ENCODE results near the gene NFE2L1.
"Not testable (repeated sequence)": the region's sequence is repeated elsewhere in the genome, so short reads cannot be mapped to it uniquely, and the experiment has no call there.

NFE2L1 gene

GRCh38 chr17:48030531-48030930, 17.6 kb upstream of the NFE2L1 start:
- H3K4me3 Mint-ChIP-seq, result no peak overlapping the region
- H3K27me3 Mint-ChIP-seq, result peaks cover 16% of the 10 kb centered on the region
- no peak overlapping the region for H3K27ac Mint-ChIP-seq
- H3K9me3 Mint-ChIP-seq (ENCODE audit: low read depth), result no peaks in the 10 kb centered on the region
- H3K36me3 Mint-ChIP-seq, result no peaks in the 10 kb centered on the region
- H3K4me1 Mint-ChIP-seq (ENCODE audit: low read depth), result peaks cover 13% of the 10 kb centered on the region

DNA sequence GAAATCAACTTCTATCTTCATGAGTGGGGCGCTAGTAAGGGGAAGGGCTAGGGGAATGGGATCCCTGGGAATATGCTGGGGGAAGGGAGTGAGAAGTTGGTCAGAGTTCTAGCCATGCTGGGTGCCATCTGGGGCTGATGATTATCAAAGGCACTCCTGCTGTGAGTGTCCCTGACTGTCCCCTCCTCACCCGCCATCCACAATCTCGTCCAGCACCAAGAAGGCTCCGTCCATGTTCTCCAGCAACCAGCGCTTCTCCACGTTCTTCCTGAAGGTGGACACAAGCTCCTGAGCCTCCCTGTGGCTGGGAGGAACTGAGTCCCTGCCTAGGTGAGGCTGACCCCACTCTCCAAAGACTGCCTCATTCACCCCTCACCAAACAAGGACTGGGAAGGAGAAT, 16.2 kb upstream of the NFE2L1 start:
- Mint-ChIP-seq H3K4me1 (ENCODE audit: low read depth) (peaks cover 4% of the 10 kb centered on the region), H3K4me3 (no peak overlapping the region), H3K9me3 (ENCODE audit: low read depth) (no peaks in the 10 kb centered on the region), H3K27ac (no peak overlapping the region), H3K27me3 (peaks cover 18% of the 10 kb centered on the region), H3K36me3 (no peaks in the 10 kb centered on the region)

DNA sequence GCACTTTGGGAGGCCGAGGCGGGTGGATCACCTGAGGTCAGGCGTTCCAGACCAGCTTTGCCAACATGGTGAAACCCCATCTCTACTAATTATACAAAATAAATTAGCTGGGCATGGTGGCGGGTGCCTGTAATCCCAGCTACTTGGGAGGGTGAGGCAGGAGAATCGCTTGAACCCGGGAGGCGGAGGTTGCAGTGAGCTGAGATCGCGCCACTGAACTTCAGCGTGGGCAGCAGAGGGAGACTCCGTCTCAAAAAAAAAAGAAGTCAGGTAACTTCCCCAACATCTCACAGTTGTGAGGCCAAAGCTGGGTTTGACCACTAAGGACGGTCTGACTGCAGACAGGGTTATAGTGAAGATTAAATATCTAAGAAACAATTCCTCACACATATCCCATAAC, 13.4 kb upstream of the NFE2L1 start:
- H3K36me3 Mint-ChIP-seq; H3K4me3 Mint-ChIP-seq; H3K9me3 Mint-ChIP-seq (ENCODE audit: low read depth); H3K27ac Mint-ChIP-seq: not testable (repeated sequence)
- peaks cover 12% of the 10 kb centered on the region for H3K4me1 Mint-ChIP-seq (ENCODE audit: low read depth)
- peaks cover 21% of the 10 kb centered on the region for H3K27me3 Mint-ChIP-seq

- Mint-ChIP-seq H3K27me3 (peaks cover 17% of the 10 kb centered on the region), H3K9me3 (ENCODE audit: low read depth) (no peaks in the 10 kb centered on the region), H3K4me3 (peak overlapping the region; percentile 82), H3K36me3 (no peaks in the 10 kb centered on the region), H3K27ac (no peak overlapping the region), H3K4me1 (ENCODE audit: low read depth) (peaks cover 12% of the 10 kb centered on the region)
Observed at GRCh38 chr17:48036693-48037035, 11.5 kb upstream of the NFE2L1 start.

GRCh38 chr17:48037036-48037837, 10.9 kb upstream of the NFE2L1 start, which contains the start of gene COPZ2:
Gene COPZ2, minus strand, starts transcription at chr17:48037797. Its CDS starts 20 bp downstream, at chr17:48037777.
- no peaks in the 10 kb centered on the region for H3K9me3 Mint-ChIP-seq (ENCODE audit: low read depth)
- H3K27ac Mint-ChIP-seq, result peak within 1 kb of the TSS; percentile 71
- H3K36me3 Mint-ChIP-seq, result no peaks in the 10 kb centered on the region
- peaks cover 12% of the 10 kb centered on the region for H3K4me1 Mint-ChIP-seq (ENCODE audit: low read depth)
- peak within 1 kb of the TSS; percentile 91 for H3K4me3 Mint-ChIP-seq
- H3K27me3 Mint-ChIP-seq, result peaks cover 17% of the 10 kb centered on the region

- peaks cover 12% of the 10 kb centered on the region for H3K4me1 Mint-ChIP-seq (ENCODE audit: low read depth)
- no peaks in the 10 kb centered on the region for H3K36me3 Mint-ChIP-seq
- peak overlapping the region; percentile 91 for H3K4me3 Mint-ChIP-seq
- H3K9me3 Mint-ChIP-seq (ENCODE audit: low read depth), result no peaks in the 10 kb centered on the region
- peak overlapping the region; percentile 71 for H3K27ac Mint-ChIP-seq
- peaks cover 13% of the 10 kb centered on the region for H3K27me3 Mint-ChIP-seq
Observed at GRCh38 chr17:48037838-48038323, 10.3 kb upstream of the NFE2L1 start.

DNA sequence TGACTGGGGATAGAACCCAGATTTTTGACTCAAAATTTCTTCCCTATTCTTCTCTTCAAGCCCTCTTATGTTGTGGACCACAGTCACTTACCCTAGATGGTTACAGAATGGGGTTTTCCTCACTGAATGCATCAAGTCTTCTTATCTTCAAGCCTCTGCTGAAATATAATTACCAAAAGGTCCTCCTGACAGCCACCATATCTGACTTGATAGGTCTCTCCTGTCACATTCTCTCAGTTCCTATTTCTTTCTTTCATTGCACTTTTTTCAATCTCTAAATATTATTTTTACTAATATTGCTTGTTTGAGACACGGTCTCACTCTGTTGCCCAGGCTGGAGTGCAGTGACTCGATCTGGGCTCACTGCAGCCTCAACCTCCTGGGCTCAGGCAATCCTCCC, 9.5 kb upstream of the NFE2L1 start:
- Mint-ChIP-seq H3K4me1 (ENCODE audit: low read depth) (peaks cover 12% of the 10 kb centered on the region), H3K27ac (no peak overlapping the region), H3K4me3 (peak overlapping the region; percentile 91), H3K9me3 (ENCODE audit: low read depth) (no peaks in the 10 kb centered on the region), H3K36me3 (no peaks in the 10 kb centered on the region), H3K27me3 (peaks cover 9% of the 10 kb centered on the region)

- peaks cover 5% of the 10 kb centered on the region for H3K27me3 Mint-ChIP-seq
- no peak overlapping the region for H3K27ac Mint-ChIP-seq
- H3K36me3 Mint-ChIP-seq, result peaks cover 2% of the 10 kb centered on the region
- peaks cover 18% of the 10 kb centered on the region for H3K4me1 Mint-ChIP-seq (ENCODE audit: low read depth)
- no peak overlapping the region for H3K4me3 Mint-ChIP-seq
- H3K9me3 Mint-ChIP-seq (ENCODE audit: low read depth), result no peaks in the 10 kb centered on the region
Observed at GRCh38 chr17:48043176-48043575, 5.0 kb upstream of the NFE2L1 start.

- Mint-ChIP-seq H3K27ac (no peak overlapping the region), H3K9me3 (ENCODE audit: low read depth) (no peaks in the 10 kb centered on the region), H3K36me3 (peaks cover 2% of the 10 kb centered on the region), H3K4me3 (no peak overlapping the region), H3K4me1 (ENCODE audit: low read depth) (peaks cover 24% of the 10 kb centered on the region), H3K27me3 (no peaks in the 10 kb centered on the region)
Observed at GRCh38 chr17:48044851-48045250, 3.3 kb upstream of the NFE2L1 start.

GRCh38 chr17:48045316-48046001, 2.7 kb upstream of the NFE2L1 start:
- Mint-ChIP-seq H3K27ac (peak overlapping the region; percentile 41), H3K4me1 (ENCODE audit: low read depth) (peaks cover 31% of the 10 kb centered on the region), H3K36me3 (peaks cover 3% of the 10 kb centered on the region), H3K27me3 (no peaks in the 10 kb centered on the region), H3K9me3 (ENCODE audit: low read depth) (no peaks in the 10 kb centered on the region), H3K4me3 (peak overlapping the region; percentile 46)

- Mint-ChIP-seq H3K36me3 (peaks cover 7% of the 10 kb centered on the region), H3K4me1 (ENCODE audit: low read depth) (peaks cover 36% of the 10 kb centered on the region), H3K27me3 (no peaks in the 10 kb centered on the region), H3K27ac (peak overlapping the region; percentile 100), H3K4me3 (peak overlapping the region; percentile 98), H3K9me3 (ENCODE audit: low read depth) (no peaks in the 10 kb centered on the region)
Observed at GRCh38 chr17:48046296-48046695, 1.9 kb upstream of the NFE2L1 start.

DNA sequence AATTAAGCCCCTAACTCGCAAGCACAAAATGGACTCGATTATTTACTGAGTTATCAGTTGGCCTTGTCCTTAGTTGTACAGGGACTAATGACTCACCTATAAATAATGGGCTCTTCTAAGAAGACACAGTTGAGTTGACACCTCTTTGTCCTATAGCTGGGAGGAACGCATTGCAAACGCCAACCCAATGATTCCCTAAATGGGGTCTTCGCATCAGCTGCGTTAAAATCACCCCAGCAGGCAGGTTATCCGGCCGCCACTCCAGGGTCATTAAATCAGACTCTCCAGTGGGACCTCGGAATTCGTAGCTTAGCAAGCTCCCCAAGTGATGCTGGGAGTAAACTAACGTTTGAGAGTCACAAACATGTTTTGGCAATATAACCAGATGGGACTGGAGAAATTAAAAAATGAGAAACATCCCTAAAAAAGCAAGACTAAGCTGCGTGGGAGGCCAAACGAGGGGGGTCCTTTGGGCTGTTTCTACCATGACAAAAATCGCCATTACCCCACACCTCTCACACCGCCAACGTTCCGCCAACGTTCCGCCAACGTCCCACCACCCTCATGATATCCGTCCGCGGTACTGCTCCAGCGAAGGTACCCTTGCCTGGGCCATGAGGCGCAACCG, 932 bp upstream of the NFE2L1 start:
- Mint-ChIP-seq H3K36me3 (peaks cover 7% of the 10 kb centered on the region), H3K4me1 (ENCODE audit: low read depth) (peaks cover 45% of the 10 kb centered on the region), H3K4me3 (peak overlapping the region; percentile 98), H3K27ac (peak overlapping the region; percentile 100), H3K9me3 (ENCODE audit: low read depth) (no peaks in the 10 kb centered on the region), H3K27me3 (no peaks in the 10 kb centered on the region)

- peak overlapping the region; percentile 98 for H3K4me3 Mint-ChIP-seq
- H3K9me3 Mint-ChIP-seq (ENCODE audit: low read depth), result no peaks in the 10 kb centered on the region
- H3K27me3 Mint-ChIP-seq, result no peaks in the 10 kb centered on the region
- H3K36me3 Mint-ChIP-seq, result peaks cover 7% of the 10 kb centered on the region
- H3K27ac Mint-ChIP-seq, result peak overlapping the region; percentile 100
- H3K4me1 Mint-ChIP-seq (ENCODE audit: low read depth), result peaks cover 56% of the 10 kb centered on the region
Observed at GRCh38 chr17:48048384-48049126, 396 bp downstream of the NFE2L1 start.

DNA sequence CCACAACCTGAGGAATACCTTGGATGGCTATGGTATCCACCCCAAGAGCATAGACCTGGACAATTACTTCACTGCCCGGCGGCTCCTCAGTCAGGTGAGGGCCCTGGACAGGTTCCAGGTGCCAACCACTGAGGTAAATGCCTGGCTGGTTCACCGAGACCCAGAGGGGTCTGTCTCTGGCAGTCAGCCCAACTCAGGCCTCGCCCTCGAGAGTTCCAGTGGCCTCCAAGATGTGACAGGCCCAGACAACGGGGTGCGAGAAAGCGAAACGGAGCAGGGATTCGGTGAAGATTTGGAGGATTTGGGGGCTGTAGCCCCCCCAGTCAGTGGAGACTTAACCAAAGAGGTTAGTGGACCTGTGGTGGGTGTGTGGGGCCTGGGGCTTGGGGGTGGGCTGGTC, 3.1 kb downstream of the NFE2L1 start:
- Mint-ChIP-seq H3K36me3 (peaks cover 8% of the 10 kb centered on the region), H3K4me1 (ENCODE audit: low read depth) (peaks cover 68% of the 10 kb centered on the region), H3K4me3 (peak overlapping the region; percentile 42), H3K9me3 (ENCODE audit: low read depth) (no peaks in the 10 kb centered on the region), H3K27ac (no peak overlapping the region), H3K27me3 (no peaks in the 10 kb centered on the region)
